IPS DF 6.9 (cell line): ENCODE results near the gene SLC30A1.
"Not testable (repeated sequence)": the region's sequence is repeated elsewhere in the genome, so short reads cannot be mapped to it uniquely, and the experiment has no call there.

Experiments used
- DNase-seq: peaks from one replicate; pipeline ENCODE4 v3.0.0-alpha.2; 2013; ENCODE audit warnings: low read depth, low spot score
- H3K27ac ChIP-seq: one replicate; pipeline ENCODE4 v1.5.1; 2013; ENCODE audit warnings: low read length, control low read depth
- H3K27me3 ChIP-seq: 2 replicates; pipeline ENCODE4 v1.6.1; 2013; ENCODE audit warnings: mild to moderate bottlenecking, low read length; ENCODE audit not compliant: control insufficient read depth, insufficient read depth
- H3K36me3 ChIP-seq: 2 replicates; pipeline ENCODE4 v1.6.1; 2013; ENCODE audit warnings: low read length; ENCODE audit not compliant: control insufficient read depth, insufficient read depth
- H3K4me1 ChIP-seq: 2 replicates; pipeline ENCODE4 v1.6.1; 2013; ENCODE audit warnings: low read length; ENCODE audit not compliant: control insufficient read depth, insufficient read depth
- H3K4me3 ChIP-seq: 2 replicates; pipeline ENCODE4 v1.5.1; 2013; ENCODE audit warnings: mild to moderate bottlenecking, low read length
- H3K9me3 ChIP-seq: 2 replicates; pipeline ENCODE4 v1.6.1; 2013; ENCODE audit warnings: low read length, inconsistent platforms; ENCODE audit not compliant: control insufficient read depth, insufficient read depth
- WGBS: extraction: QIAGEN DNeasy Blood & Tissue Kit; methylation state at CpG from one replicate; pipeline ENCODE4 v1.1.7; 2013; ENCODE audit warnings: mixed read lengths, missing lambda C conversion rate; ENCODE audit not compliant: insufficient read length, insufficient coverage; 5-methylcytosine and 5-hydroxymethylcytosine counted together

SLC30A1 gene

GRCh38 chr1:211547710-211548109 lies 31.3 kb downstream of the SLC30A1 start:
- 0 out of 2 replicates have a peak, but pooled peaks cover 2% of the 10 kb centered on the region for H3K4me1 ChIP-seq
- H3K4me3 ChIP-seq: no peak overlapping the region
- no peaks in the 10 kb centered on the region for H3K36me3 ChIP-seq
- no peak overlapping the region for H3K27ac ChIP-seq
- H3K9me3 ChIP-seq: no peaks in the 10 kb centered on the region
- DNase-seq: no peak
- WGBS: no CpG with 5 or more reads among the region's 6 CpGs
- no peaks in the 10 kb centered on the region for H3K27me3 ChIP-seq

GRCh38 chr1:211546543-211546942 lies 32.4 kb downstream of the SLC30A1 start:
- no peak overlapping the region for H3K4me3 ChIP-seq
- no peak overlapping the region for H3K27ac ChIP-seq
- 100% methylated on average over 1 of the region's 7 CpGs for WGBS
- H3K27me3 ChIP-seq: no peaks in the 10 kb centered on the region
- no peak for DNase-seq
- H3K36me3 ChIP-seq: no peaks in the 10 kb centered on the region
- H3K4me1 ChIP-seq: 0 out of 2 replicates have a peak, but pooled peaks cover 2% of the 10 kb centered on the region
- H3K9me3 ChIP-seq: no peaks in the 10 kb centered on the region

- no peaks in the 10 kb centered on the region for H3K9me3 ChIP-seq
- 0 out of 2 replicates have a peak, but pooled peaks cover 1% of the 10 kb centered on the region for H3K4me1 ChIP-seq
- no peak overlapping the region for H3K27ac ChIP-seq
- no peak overlapping the region for H3K4me3 ChIP-seq
- WGBS: no CpG with 5 or more reads among the region's 4 CpGs
- no peak for DNase-seq
- no peaks in the 10 kb centered on the region for H3K27me3 ChIP-seq
- H3K36me3 ChIP-seq: no peaks in the 10 kb centered on the region
These were observed 35.9 kb downstream of the SLC30A1 start for GRCh38 chr1:211543025-211543424.

GRCh38 chr1:211541720-211542477 lies 37.1 kb downstream of the SLC30A1 start:
- DNase-seq: no peak
- no CpG with 5 or more reads among the region's 7 CpGs for WGBS
- Histone ChIP-seq H3K27me3 (no peaks in the 10 kb centered on the region), H3K4me1 (0 out of 2 replicates have a peak, but pooled peaks cover 1% of the 10 kb centered on the region), H3K36me3 (no peaks in the 10 kb centered on the region), H3K9me3 (no peaks in the 10 kb centered on the region), H3K27ac (no peak overlapping the region), H3K4me3 (no peak overlapping the region)

GRCh38 chr1:211541278-211541677 lies 37.7 kb downstream of the SLC30A1 start:
- no peaks in the 10 kb centered on the region for H3K27me3 ChIP-seq
- H3K4me1 ChIP-seq: 0 out of 2 replicates have a peak, but pooled peaks cover 1% of the 10 kb centered on the region
- H3K36me3 ChIP-seq: no peaks in the 10 kb centered on the region
- DNase-seq: no peak
- no peaks in the 10 kb centered on the region for H3K9me3 ChIP-seq
- WGBS: no CpG with 5 or more reads among the region's 2 CpGs
- H3K4me3 ChIP-seq: no peak overlapping the region
- no peak overlapping the region for H3K27ac ChIP-seq

- H3K27me3 ChIP-seq, H3K4me1 ChIP-seq, H3K27ac ChIP-seq, H3K4me3 ChIP-seq, DNase-seq, H3K9me3 ChIP-seq, H3K36me3 ChIP-seq: not testable (repeated sequence)
- WGBS: no CpG with 5 or more reads among the region's 1 CpG
These were observed 38.1 kb downstream of the SLC30A1 start for GRCh38 chr1:211540824-211541223.

- Histone ChIP-seq H3K9me3 (no peaks in the 10 kb centered on the region), H3K27ac (no peak overlapping the region), H3K4me3 (no peak overlapping the region), H3K36me3 (no peaks in the 10 kb centered on the region), H3K4me1 (0 out of 2 replicates have a peak, but pooled peaks cover 1% of the 10 kb centered on the region), H3K27me3 (no peaks in the 10 kb centered on the region)
- no CpG with 5 or more reads among the region's 8 CpGs for WGBS
- no peak for DNase-seq
These were observed 40.7 kb downstream of the SLC30A1 start for GRCh38 chr1:211538287-211538686.

GRCh38 chr1:211537253-211537652 lies 41.7 kb downstream of the SLC30A1 start:
- Histone ChIP-seq H3K4me1 (0 out of 2 replicates have a peak, but pooled peaks cover 1% of the 10 kb centered on the region), H3K36me3 (no peaks in the 10 kb centered on the region), H3K9me3 (no peaks in the 10 kb centered on the region), H3K4me3 (no peak overlapping the region), H3K27ac (no peak overlapping the region), H3K27me3 (no peaks in the 10 kb centered on the region)
- no CpG with 5 or more reads among the region's 4 CpGs for WGBS
- DNase-seq: no peak

GRCh38 chr1:211536606-211537005 lies 42.4 kb downstream of the SLC30A1 start:
- Histone ChIP-seq H3K36me3 (no peaks in the 10 kb centered on the region), H3K9me3 (no peaks in the 10 kb centered on the region), H3K4me3 (no peak overlapping the region), H3K4me1 (0 out of 2 replicates have a peak, but pooled peaks cover 1% of the 10 kb centered on the region), H3K27me3 (no peaks in the 10 kb centered on the region), H3K27ac (no peak overlapping the region)
- WGBS: no CpG with 5 or more reads among the region's 8 CpGs
- DNase-seq: no peak

GRCh38 chr1:211535346-211535745 lies 43.6 kb downstream of the SLC30A1 start:
- no peak overlapping the region for H3K27ac ChIP-seq
- no CpG with 5 or more reads among the region's 2 CpGs for WGBS
- no peaks in the 10 kb centered on the region for H3K9me3 ChIP-seq
- no peaks in the 10 kb centered on the region for H3K36me3 ChIP-seq
- H3K4me3 ChIP-seq: no peak overlapping the region
- 0 out of 2 replicates have a peak, but pooled peaks cover 1% of the 10 kb centered on the region for H3K4me1 ChIP-seq
- no peak for DNase-seq
- no peaks in the 10 kb centered on the region for H3K27me3 ChIP-seq
